ENCODE results near the gene UBC. TPM values are rescaled to one million over a fixed set of nuclear protein-coding genes. Genes with fewer than 3 reads are reported as not detected.
A peak's percentile ranks its signal among the peaks of the same experiment; 100 is the strongest.
"Not testable (repeated sequence)": the region's sequence is repeated elsewhere in the genome, so short reads cannot be mapped to it uniquely, and the experiment has no call there.

Gene UBC
- total RNA-seq, 2 experiments from 2014 or later = 1,024 to 1,046 TPM

DNA sequence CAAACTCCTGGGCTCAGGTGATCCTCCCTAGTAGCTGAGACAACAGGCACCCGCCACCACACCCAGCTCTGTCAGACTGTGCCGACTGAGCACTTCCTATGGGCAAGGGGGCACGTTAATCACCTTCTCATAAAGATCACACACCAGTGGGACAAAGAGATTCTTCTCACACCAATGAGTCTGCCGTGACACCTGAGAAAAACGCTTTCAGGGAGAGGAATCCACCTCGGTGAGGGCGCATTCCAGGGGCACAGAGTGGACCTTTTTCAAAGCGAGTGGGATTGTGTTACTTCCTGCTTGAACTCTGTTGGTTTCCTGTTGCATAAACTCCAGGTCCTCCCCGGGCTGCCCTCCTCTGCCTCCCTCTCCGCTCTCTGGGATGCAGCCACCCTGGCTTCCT lies 33.3 kb downstream of the UBC start:
- Mint-ChIP-seq H3K27ac (peak overlapping the region; percentile 34), H3K36me3 (no peaks in the 10 kb centered on the region), H3K27me3 (no peaks in the 10 kb centered on the region), H3K9me3 (no peaks in the 10 kb centered on the region), H3K4me1 (peaks cover 13% of the 10 kb centered on the region), H3K4me3 (peak overlapping the region; percentile 44)
- POLR2A ChIA-PET = interaction anchor here (1.7 kb wide), 1 partner anchor 33 kb away, joined by 4 read pairs; the partner anchor contains the start of gene UBC
- peak; percentile 49 for ATAC-seq (ENCODE audit: low read depth)
- no peak for DNase-seq

DNA sequence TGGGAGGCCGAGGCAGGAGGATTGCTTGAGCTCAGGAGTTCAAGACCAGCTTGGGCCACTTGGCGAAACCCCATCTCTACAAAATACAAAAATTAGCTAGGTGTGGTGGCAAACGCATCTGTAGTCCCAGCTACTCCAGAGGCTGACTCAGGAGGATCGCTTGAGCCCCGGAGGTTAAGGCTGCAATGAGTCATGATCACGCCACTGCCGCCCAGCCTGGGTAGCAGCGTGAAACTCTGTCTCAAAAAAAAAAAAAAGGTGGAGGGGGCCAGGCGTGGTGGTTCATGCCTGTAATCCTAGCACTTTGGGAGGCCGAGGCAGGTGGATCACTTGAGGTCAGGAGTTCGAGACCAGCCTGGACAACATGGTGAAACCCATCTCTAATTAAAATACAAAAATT lies 34.1 kb downstream of the UBC start:
- POLR2A ChIA-PET = interaction anchor here (1.7 kb wide), 1 partner anchor 34 kb away, joined by 4 read pairs; the partner anchor contains the start of gene UBC
- H3K27ac Mint-ChIP-seq; ATAC-seq (ENCODE audit: low read depth); H3K36me3 Mint-ChIP-seq; H3K4me3 Mint-ChIP-seq; H3K9me3 Mint-ChIP-seq; H3K27me3 Mint-ChIP-seq; DNase-seq: not testable (repeated sequence)
- H3K4me1 Mint-ChIP-seq = peaks cover 13% of the 10 kb centered on the region

DNA sequence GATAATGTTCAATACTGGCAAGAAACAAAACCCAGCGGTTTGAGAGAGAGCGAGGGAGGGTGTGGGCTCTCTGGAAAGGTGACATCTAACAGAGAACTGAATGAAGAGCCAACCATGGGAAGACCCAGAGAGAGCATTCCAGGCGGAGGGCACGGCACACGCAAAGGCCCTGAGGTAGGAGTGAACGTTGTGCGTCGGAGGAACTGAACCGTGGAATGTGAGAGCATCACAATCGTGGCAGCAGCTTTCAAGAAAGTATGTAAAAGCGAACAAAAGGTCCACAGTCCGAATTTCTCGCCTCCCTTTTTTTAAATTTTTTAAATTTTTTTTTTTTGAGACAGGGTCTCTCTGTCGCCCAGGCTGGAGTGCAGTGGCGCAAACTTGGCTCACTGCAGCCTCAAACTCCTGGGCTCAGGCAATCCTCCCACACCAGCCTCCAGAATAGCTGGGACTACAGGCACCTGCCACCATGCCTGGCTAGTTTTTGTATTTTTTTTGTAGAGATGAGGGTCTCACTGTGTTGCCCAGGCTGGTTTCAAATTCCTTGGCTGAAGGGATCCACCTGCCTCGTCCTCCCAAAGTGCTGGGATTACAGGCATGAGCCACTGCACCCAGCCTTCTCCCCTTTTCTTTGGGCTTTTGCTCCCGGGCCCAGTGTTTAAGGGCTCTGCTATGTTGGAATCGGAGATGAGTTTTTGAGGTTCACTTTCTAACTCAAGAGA lies 35.5 kb downstream of the UBC start:
- Mint-ChIP-seq H3K27me3 (peaks cover 4% of the 10 kb centered on the region), H3K27ac (no peak overlapping the region), H3K36me3 (no peaks in the 10 kb centered on the region), H3K4me3 (no peak overlapping the region), H3K9me3 (no peaks in the 10 kb centered on the region), H3K4me1 (peaks cover 13% of the 10 kb centered on the region)
- POLR2A ChIA-PET = interaction anchor here (1.7 kb wide), 1 partner anchor 36 kb away, joined by 4 read pairs; the partner anchor contains the start of gene UBC
- ATAC-seq (ENCODE audit: low read depth) (no peak), DNase-seq (no peak)

DNA sequence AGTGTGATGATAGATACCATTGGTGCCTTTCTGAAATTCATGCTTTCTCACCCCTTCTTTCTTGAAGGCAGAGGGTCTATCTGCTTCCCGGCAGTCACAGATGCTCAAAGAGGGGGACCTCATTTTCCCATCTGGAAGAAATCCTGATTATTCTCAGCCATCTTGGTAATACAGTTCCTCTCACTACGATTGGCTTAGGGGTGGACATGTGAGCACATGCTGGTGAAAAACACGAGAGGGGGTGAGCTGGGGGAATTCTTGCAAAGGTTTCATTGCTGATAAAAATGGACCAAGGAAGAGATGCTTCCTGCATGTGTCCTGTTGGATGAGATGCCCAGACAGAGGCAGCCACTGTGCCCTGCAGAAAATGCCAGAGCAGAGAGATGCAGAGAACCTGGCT lies 37.0 kb downstream of the UBC start:
- DNase-seq (no peak), ATAC-seq (ENCODE audit: low read depth) (no peak)
- Mint-ChIP-seq H3K36me3 (no peaks in the 10 kb centered on the region), H3K4me1 (peaks cover 10% of the 10 kb centered on the region), H3K27me3 (peaks cover 4% of the 10 kb centered on the region), H3K9me3 (no peaks in the 10 kb centered on the region), H3K27ac (no peak overlapping the region), H3K4me3 (no peak overlapping the region)
- POLR2A ChIA-PET = no interaction called here

DNA sequence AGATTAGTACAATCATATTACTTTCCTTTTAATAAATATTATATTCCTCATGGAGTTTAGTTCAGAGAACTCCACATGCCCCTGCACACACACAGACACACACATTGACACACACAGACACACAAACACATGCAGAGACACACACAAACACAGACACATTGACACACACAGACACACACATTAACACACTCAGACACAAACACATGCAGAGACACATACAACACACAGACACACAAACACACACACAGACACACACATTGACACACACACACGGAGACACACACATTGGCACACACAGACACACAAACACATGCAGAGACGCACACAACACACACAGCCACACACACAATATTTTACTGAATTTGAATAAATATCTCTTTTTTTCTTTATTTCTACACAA lies 38.3 kb downstream of the UBC start:
- H3K4me3 Mint-ChIP-seq = no peak overlapping the region
- POLR2A ChIA-PET = no interaction called here
- H3K4me1 Mint-ChIP-seq = peaks cover 5% of the 10 kb centered on the region
- DNase-seq (no peak), ATAC-seq (ENCODE audit: low read depth) (no peak)
- no peak overlapping the region for H3K27ac Mint-ChIP-seq
- H3K27me3 Mint-ChIP-seq = peaks cover 7% of the 10 kb centered on the region
- H3K36me3 Mint-ChIP-seq = no peaks in the 10 kb centered on the region
- H3K9me3 Mint-ChIP-seq = no peaks in the 10 kb centered on the region

DNA sequence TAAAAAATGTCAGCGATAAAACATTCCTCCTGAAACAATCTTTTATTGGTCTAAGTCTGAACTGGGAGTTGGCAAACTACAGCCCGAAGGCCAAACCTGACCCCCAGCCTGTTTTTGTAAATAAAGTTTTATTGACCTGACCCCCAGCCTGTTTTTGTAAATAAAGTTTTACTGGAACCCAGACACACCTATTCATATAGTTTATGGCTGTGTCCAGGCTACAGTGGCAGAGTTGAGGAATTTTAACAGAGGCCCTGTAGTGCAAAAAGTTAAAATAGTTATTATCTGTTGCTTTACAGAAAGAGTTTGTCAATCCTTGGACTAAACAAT lies 38.7 kb downstream of the UBC start:
- no peak overlapping the region for H3K4me3 Mint-ChIP-seq
- ATAC-seq (ENCODE audit: low read depth) (no peak), DNase-seq (no peak)
- no peaks in the 10 kb centered on the region for H3K36me3 Mint-ChIP-seq
- H3K27ac Mint-ChIP-seq = no peak overlapping the region
- no peaks in the 10 kb centered on the region for H3K9me3 Mint-ChIP-seq
- peaks cover 1% of the 10 kb centered on the region for H3K4me1 Mint-ChIP-seq
- H3K27me3 Mint-ChIP-seq = peaks cover 7% of the 10 kb centered on the region
- POLR2A ChIA-PET = no interaction called here

DNA sequence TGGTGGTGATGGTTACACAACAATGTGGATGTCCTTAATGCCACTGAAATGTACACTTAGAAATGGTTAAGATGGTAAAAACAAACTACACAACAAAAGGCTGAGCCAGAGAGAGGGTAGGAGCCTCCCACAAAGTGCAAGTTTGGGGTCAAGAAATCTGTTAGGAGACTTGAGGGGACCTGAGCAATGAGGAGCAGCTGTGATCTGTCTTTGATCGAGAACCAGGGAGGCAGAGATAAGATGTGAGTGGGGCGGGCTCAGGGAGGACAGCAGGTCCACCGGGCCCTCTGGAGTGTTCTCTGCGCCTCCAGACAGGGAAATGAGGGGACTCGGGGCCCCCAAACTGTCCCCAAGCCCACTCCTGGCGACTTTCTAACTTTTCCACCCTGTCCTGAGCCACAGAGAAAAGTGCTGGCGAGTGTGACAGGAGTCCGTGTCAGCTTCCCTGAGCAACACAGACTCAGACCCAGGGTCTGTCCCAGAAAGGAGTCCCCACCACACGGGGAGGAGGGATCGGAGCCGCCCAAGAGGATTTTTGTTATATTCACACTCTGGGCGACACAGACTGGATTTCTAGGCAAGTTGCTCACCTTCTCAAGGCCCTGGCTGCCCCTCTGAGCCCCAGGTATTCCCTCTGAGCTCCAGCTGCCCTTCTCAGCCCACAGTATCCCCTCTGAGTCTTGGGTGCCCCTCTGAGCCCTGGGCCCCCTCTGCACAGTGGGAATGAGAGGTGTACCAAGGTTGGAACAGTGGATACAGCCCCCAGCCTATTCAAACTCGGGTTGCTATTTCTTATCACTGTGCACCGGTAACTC lies 39.3 kb downstream of the UBC start:
- DNase-seq (no peak), ATAC-seq (ENCODE audit: low read depth) (no peak)
- POLR2A ChIA-PET = no interaction called here
- H3K27me3 Mint-ChIP-seq = peaks cover 10% of the 10 kb centered on the region
- no peaks in the 10 kb centered on the region for H3K9me3 Mint-ChIP-seq
- H3K36me3 Mint-ChIP-seq = no peaks in the 10 kb centered on the region
- no peak overlapping the region for H3K27ac Mint-ChIP-seq
- H3K4me3 Mint-ChIP-seq = no peak overlapping the region
- no peaks in the 10 kb centered on the region for H3K4me1 Mint-ChIP-seq

DNA sequence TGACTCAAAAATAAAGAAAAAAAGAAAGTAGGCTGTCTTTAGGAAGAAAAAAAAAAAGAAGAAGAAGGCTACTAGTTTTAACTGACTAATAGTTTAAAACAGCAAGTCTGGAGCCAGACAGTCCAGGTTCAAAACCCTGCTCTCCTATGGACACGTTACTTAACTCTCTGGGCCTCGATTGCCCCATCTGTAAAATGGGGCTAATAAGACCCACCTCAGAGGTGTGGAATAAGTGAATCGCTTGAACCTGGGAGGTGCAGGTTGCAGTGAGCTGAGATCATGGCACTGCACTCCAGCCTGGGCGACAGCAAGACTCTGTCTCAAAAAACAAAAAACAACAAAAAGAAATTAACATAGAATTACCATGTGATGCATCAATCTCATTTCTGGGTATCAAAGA lies 40.3 kb downstream of the UBC start:
- Mint-ChIP-seq H3K9me3 (no peaks in the 10 kb centered on the region), H3K4me3 (no peak overlapping the region), H3K36me3 (no peaks in the 10 kb centered on the region), H3K27ac (no peak overlapping the region), H3K27me3 (peaks cover 13% of the 10 kb centered on the region), H3K4me1 (peaks cover 2% of the 10 kb centered on the region)
- POLR2A ChIA-PET = no interaction called here
- no peak for ATAC-seq (ENCODE audit: low read depth)
- no peak for DNase-seq

DNA sequence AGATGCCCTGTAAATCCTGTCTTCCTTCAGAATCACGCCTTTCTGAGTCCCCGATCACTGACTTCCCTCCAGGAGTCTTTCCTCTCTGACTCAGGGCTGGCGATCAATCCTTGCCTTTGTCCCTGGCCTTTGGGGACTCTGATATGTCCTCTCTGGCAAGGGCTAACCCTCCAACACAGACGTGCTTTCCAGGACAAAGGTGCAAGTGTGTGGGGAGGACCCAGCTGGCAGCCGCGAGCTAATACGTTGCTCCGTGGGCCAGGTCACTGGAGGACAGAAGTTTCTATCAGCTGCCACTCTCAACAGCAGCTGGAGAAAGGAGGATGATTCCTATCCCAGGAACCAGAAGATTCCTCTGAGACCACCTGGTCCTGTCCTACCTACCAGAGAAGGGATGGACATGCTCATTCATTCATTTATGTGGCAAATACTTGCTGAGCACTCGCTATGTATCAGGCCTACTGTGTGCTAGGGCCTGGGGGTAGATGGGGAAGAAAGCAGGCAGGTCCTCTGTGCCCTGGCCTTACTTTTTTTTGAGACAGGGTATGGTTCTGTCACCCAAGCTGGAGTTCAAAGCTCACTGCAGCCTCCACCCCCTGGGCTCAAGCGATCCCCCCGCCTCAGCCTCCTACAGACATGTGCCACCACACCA lies 42.3 kb downstream of the UBC start:
- Mint-ChIP-seq H3K27ac (no peak overlapping the region), H3K4me1 (peaks cover 12% of the 10 kb centered on the region), H3K4me3 (no peak overlapping the region), H3K27me3 (peaks cover 21% of the 10 kb centered on the region), H3K36me3 (no peaks in the 10 kb centered on the region), H3K9me3 (no peaks in the 10 kb centered on the region)
- no peak for ATAC-seq (ENCODE audit: low read depth)
- no peak for DNase-seq
- POLR2A ChIA-PET = no interaction called here

DNA sequence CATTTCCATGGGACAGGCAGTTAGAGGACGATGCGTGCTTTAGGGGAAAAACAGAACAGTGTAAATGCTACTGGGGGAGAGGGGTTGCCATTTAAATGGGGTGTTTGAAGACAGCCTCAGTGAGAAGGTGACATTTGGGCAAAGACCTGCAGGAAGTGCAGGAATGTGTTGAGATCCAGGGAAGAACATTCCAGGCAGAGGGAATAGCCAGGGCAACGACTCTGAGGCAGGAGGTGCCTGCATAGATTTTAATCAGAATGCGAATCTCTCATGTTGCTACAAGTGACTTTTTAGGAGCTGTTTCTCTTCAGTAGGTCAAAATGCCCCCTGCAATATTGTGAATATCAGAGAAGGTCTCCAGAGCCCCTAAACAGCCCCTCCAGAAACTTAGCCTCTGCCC lies 43.2 kb downstream of the UBC start:
- POLR2A ChIA-PET = no interaction called here

DNA sequence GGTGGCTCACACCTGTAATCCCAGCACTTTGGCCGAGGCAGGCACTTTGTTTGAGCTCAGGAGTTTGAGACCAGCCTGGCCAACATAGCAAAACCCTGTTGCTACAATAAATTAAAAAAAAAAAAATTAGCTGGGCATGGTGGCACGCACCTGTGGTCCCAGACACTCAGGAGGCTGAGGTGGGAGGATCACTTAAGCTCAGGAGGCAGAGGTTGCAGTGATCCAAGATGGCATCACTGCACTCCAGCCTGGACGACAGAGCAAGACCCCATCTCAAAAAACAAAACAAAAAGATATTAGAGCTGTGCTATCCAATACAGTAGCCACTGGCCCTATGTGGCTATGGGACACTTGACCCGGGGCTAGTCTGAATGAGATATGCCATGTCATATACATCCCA lies 43.9 kb downstream of the UBC start:
- DNase-seq (no peak), ATAC-seq (ENCODE audit: low read depth) (no peak)
- POLR2A ChIA-PET = no interaction called here
- no peak overlapping the region for H3K4me3 Mint-ChIP-seq
- no peaks in the 10 kb centered on the region for H3K36me3 Mint-ChIP-seq
- H3K27me3 Mint-ChIP-seq = peaks cover 21% of the 10 kb centered on the region
- H3K9me3 Mint-ChIP-seq = no peaks in the 10 kb centered on the region
- H3K4me1 Mint-ChIP-seq = peaks cover 17% of the 10 kb centered on the region
- H3K27ac Mint-ChIP-seq = no peak overlapping the region

More for the DNA sequence above, 43.2 kb downstream of the UBC start:
- no peak for ATAC-seq (ENCODE audit: low read depth)
- Mint-ChIP-seq H3K4me1 (peaks cover 16% of the 10 kb centered on the region), H3K4me3 (no peak overlapping the region), H3K27me3 (peaks cover 21% of the 10 kb centered on the region), H3K9me3 (no peaks in the 10 kb centered on the region), H3K36me3 (no peaks in the 10 kb centered on the region), H3K27ac (no peak overlapping the region)
- DNase-seq = no peak

DNA sequence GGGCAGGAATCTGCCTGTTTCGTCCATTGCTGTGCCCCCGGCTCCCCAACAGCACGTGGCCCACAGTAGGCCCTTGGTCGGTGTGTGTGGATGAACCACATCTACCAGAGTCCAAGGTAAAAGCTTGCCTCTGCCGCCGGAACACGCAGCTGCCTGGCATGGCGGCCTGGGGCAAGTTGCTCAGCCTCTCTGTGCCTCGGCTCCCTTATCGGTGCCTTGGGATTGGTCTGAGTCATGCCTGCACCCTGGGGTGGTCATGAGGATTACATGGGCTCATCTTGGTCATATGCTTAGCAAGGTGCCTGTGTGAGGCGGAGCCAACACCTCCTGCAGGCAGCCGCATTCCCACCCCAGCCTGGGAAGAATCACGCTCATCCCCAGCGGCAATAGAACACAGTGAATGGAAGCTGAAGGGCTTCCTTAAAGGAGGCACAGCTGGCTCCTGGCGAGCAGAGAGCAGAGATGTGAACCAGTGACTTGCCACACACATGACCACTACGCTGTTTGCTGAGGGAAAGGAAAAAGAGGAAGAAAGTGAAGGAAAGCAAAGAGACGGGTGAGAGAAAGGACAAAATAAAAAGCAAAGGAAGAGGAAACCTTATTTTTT lies 45.3 kb downstream of the UBC start:
- no peak for ATAC-seq (ENCODE audit: low read depth)

More for the DNA sequence above, 45.3 kb downstream of the UBC start:
- Mint-ChIP-seq H3K27ac (no peak overlapping the region), H3K27me3 (peaks cover 18% of the 10 kb centered on the region), H3K4me3 (peak overlapping the region; percentile 41), H3K36me3 (no peaks in the 10 kb centered on the region), H3K9me3 (no peaks in the 10 kb centered on the region), H3K4me1 (peaks cover 23% of the 10 kb centered on the region)
- POLR2A ChIA-PET = interaction anchor here (0.7 kb wide), 1 partner anchor 465 kb away, joined by 3 read pairs; no protein-coding TSS in a partner anchor
- DNase-seq = no peak

Measured in activated naive CD8-positive, alpha-beta T cell treated with anti-CD3 and anti-CD28 coated beads, Interleukin-2, amount 10 ng/mL, durations not matched to agents 7 days and 5 days (primary cell).